Right hindlimb (tissue), 1 donor: ENCODE results near the gene PLCH2.
A peak's percentile ranks its signal among the peaks of the same experiment; 100 is the strongest.

Experiments used
- DNase-seq: peaks from one replicate; pipeline ENCODE4 v3.0.0-alpha.2; 2018

PLCH2 gene

DNA sequence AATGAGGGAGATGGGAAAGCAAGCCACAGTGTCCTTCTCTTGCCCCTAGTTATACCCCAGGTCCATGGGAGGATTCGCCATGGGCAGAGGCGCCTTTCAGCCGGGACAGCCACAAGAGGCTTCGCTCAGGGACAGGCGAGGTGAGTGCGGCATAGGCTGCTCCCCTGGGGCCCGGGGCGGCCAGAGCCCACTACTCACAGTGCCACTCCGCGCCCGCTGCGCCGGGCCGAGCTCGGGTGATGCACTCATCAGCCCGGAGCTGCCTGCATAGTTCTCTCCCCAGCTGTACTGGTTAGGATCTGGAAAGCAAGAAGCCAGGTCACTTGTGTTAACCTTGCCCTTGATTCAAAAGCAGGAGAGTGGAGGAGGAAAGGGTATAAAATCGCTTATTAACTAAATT, 41.9 kb downstream of the PLCH2 start:
- DNase-seq, result no peak

DNA sequence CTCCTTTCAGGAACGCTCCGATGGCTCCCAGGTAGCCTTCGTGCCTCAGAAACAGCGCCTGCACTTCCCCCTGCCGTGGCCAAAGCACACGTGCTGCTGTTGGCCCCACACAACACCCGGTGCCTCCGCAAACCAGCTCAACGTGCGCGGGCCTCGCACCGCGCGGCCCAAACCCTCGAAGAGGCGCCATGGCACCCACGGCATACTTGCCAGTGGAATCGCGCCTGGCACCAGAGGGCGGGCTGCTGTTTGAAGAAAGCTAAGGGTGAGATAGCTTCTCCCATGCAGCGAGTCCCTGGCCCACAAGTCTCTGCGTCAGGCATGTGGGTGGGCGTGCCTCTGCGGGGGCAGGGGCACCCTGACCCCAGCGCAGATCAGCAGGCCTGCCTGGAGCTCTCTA, 42.4 kb downstream of the PLCH2 start:
- DNase-seq, result no peak

DNA sequence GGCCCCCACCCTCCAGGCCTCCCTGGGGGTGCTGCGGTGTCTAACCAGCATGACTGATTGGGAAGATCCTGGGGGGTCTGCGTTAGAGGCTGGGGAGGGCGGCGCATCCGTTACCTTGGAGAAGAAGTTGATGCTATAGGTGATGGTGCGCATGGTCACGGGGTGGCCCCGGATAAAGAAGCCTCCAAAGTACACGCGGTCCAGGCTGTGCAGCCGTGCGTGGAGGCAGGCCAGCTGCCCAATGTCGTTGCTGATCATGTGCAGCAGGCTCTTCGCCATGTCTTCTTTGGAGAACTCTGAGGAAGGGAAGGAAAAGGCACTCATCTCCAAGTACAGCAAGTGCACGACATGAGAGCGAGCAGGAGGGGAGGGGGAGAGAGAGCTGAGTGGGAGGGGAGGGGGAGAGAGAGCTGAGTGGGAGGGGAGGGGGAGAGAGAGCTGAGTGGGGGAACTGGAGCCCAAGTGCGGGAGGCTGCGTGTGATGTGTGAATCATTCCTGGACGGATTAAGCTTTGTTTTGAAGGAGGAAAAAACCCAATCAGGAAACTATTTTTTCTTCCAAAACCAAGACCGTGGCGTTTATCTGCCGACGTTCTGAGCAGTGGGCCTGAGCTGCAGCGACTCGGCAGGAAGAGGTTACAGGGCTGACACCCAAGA, 43.1 kb downstream of the PLCH2 start:
- DNase-seq, result no peak

GRCh38 chr1:2519729-2520128, 43.6 kb downstream of the PLCH2 start:
- DNase-seq, result no peak

GRCh38 chr1:2520206-2520605, 44.1 kb downstream of the PLCH2 start:
- DNase-seq, result no peak

DNA sequence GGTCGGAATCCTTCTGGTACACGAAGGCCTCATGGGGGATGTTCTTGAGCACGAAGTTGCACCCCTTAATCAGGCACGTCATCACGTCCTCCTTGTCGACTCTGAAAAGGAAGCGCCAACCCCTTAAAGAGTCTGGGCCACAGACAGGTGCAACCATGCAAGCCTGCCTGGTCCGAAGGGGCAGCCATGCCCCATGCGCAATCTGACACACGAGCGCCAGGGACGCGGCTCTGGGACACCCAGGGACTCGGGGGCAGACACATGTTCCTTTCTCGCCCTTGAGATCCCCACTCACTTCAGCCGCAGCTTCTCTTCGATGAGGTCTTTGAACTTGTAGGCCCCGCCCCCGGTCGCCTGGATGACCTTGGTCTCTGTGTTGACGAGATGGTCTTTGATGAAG, 44.7 kb downstream of the PLCH2 start:
- DNase-seq, result no peak

- DNase-seq, result no peak
Measured at GRCh38 chr1:2522230-2522629, 46.1 kb downstream of the PLCH2 start.

- no peak for DNase-seq
Measured at GRCh38 chr1:2523191-2523890, 47.3 kb downstream of the PLCH2 start.

- DNase-seq, result no peak
Measured at GRCh38 chr1:2523891-2524609, 48.0 kb downstream of the PLCH2 start.

DNA sequence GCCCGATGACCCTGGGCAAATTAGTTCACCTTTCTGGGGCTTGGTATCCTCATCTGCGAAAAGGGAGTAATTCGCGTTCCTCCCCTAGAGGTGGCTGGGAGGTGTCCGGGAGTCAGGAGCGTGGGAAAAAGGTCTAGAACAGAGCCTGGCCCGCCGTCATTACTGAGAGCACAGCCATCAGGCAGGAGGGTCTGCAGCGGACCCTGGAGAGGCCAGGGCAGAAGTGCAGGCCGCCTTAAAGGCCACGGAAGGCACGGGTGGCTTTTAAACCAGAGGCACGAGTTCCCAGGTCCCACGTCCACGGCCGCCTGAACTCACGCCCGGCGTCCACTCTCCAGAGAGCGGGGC, 49.5 kb downstream of the PLCH2 start:
- no peak for DNase-seq

GRCh38 chr1:2525920-2526823, 50.1 kb downstream of the PLCH2 start, which contains the start of gene PANK4:
TSS of gene PANK4 (minus strand) at chr1:2526596. CDS start at chr1:2526587, 9 bp downstream.
- DNase-seq, result peak; percentile 94

GRCh38 chr1:2526824-2527555, 50.9 kb downstream of the PLCH2 start:
- DNase-seq, result no peak

DNA sequence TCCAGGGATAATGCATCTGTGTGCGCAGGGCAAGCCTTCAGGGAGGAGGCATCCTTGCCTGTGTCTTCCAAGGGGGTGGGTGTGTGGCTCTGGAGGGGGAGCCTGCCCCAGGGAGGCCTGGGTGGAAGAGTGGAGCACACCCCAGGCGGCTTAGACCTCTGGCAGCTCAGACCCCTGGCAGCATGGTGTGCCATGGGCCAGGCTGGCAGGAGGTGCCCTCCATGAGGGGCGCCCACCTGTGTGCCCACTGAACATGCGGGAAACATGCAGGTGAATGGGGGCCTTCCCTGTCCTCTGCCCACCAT, 51.4 kb downstream of the PLCH2 start:
- DNase-seq, result no peak

DNA sequence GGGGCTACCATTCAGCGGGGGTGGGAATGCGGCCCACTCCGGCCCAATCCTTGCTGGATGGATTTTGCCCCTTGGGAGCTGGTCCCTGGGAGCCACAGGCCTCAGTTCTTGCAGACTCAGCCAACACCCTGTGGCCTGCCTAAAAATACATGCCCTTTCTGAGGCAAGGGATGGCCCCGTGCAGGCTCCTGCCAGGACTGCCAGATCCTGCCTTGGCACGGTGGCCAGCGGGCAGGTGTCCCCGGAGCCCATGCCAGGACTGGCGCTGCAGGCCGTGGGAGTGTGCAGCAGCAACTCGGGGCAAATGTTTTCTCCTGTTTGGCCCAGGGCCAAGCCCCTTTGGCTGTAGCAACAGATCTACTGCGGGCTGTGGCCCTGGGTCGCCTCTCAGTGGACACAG, 51.9 kb downstream of the PLCH2 start:
- DNase-seq, result no peak

GRCh38 chr1:2528611-2528965, 52.5 kb downstream of the PLCH2 start:
- DNase-seq, result no peak

DNA sequence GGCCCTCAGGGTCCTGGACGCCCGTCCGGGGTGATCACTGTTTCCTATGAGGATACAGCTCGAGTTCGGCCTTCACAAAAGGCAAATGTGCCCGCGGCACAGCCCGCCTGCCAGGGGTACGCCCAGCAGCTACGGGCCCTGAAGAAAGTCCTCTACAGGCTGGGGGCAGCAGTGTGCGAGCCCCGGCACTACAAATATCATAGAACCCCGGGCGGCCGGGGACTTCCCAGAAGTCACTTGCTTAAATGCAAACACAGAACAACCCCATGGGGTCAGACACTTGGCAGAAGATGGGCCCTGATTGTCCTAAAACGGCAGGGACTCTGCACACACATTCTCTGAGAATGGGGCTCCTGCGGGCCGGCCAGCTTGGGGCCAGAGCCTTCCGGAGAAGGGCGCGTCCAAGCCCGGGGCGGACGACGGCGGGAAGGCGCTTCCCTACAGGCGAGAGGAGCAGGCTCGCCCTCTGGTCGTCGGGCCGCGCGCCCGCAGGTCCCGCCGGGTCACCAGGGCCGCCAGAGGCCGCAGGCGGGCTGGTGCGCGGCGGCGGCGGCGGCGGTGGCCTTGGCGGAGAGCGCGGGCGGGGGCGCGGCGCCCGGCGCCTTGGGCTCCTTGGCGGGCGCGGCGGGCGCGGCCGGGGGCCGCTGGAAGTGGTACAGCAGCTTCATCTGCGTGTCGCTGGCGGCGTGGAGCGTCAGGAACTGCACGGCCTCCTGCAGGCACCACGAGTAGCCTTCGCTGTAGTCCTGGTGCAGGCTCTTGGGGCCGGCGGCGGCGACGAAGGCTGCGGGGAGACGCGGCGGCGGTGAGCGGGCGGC, 53.1 kb downstream of the PLCH2 start:
- no peak for DNase-seq

DNA sequence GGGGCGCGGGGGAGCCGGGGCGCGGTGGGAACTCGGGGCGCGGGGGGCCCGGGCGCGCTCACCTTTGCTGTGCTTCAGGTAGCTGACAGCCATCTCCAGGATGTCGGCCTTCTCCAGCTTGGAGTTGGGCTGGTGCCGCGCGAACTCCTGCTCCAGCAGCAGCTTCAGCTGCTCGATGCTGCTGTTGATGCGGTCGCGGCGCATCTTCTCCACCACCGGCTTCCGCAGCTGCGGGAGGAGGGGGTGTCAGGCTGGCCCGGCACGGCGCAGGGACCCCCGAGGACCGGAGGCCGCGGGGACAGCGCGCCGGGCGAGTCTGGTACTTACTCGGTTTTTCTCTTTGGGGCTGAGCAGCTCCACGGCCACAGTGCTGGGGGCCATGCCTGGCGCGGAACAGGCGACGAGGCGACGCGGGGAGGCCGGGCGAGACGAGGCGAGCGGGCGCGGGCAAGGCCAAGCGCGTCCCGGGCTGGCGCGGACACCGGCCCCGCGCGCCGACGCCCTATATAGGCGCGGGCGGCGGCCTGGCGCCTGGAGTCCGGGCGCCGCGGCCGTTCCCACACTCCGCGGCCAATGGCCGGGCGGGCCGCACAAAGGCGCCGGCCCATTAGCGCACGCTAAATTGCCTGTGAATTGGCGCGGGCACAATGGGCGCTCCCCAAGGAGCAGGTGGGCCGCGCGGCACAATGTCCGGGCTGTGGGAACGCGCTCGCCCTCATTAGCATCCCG, 53.9 kb downstream of the PLCH2 start, which contains the start of gene HES5:
Gene HES5, minus strand, starts transcription at position 480 of the 729 bp plus-strand sequence. Its CDS starts 99 bp downstream, at position 381.
- no peak for DNase-seq

DNA sequence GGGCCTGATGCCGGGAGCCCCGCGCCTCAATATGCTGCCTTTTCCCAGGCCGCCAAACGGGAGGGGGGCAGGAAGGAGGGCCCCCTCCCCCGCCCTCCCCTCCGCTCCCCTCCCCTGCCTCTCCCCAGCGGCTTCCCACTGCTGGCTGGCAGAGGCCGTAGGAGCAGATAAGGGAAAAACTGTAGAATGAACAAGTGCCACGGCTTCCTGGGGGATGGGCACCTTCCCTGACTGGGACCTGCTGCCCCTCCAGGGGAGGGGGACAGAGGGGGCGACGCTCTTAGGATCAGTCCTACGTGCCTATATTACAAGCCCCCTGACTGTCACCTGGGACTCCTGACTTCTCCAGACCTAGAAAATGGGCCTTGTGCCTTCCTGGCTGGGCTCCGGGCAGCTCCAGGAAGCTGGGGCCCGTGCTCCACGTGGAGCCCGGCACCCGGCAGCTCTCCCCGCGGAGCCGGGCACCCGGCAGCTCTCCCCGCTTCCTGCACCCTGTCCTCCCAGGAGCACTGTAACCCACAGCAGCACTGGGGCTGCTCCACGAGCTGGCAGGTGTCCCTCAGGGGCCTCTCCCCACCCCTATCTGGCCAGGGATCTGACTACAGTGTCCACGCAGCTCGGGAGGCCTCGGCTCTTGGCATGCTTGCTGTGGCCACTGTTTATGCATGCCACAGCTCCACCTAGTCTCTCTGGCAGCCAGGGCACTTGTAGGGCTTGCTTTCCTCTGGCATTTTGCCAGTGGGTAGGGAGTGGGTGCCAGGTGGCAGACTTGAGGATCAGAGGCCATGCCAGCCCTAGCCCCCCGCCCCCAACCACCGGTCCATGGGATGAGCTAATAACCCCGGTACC, 54.6 kb downstream of the PLCH2 start:
- no peak for DNase-seq

DNA sequence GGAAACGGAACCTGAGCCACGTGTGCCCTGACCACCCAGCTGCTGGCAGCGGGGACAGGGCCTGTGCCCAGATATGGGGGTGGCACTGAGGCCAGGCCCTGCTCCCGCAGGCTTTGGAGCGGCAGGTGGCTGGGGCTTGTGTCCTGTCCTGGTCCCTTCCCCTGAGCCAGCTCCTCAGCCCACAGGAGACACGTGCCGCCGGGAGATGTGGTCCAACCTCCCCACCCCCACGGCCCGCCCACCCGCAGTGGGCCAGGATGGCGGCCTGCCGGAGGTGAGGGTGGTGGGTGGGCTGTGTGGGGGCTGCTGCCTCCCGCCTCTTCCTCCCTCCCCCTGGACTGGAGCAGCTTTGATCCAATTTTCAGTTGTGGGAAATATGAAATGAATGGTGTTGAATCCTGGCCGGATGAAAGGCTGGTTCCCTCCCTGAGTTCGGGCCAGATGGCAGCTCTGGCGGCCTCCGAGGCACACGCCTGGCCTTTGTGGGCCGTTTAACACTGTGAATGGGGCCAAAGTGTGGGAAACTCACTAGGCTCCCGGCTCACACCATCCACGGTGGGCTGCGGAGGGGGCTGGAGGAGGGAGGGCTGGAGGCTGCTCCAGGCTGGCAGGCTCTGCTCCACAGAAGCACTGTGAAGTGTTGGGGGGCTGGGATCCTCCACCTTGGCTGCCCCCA, 56.5 kb downstream of the PLCH2 start:
- no peak for DNase-seq
